ENCODE results near the gene NEUROG1.

NEUROG1 gene

DNA sequence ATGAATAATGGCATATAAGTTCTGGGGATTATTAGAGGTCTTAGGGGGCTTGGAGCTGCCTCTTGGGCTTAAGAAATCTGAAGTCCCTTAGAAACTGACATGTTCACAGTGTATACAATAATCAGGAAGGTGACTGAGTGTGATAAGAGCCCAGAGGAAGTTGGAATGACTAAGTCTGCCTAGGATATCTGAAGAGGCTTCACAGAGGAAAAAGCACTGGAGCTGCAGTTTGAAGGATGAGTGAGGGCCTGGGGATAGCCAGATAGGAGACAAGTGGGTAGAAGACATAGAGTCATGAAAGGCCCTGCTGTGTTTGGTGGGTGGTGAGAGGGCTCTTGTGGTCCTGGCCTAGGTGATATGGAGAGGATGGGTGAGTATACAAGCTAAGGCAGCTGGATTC, 8.8 kb downstream of the NEUROG1 start:
- TF ChIP-seq, protein P1, sequence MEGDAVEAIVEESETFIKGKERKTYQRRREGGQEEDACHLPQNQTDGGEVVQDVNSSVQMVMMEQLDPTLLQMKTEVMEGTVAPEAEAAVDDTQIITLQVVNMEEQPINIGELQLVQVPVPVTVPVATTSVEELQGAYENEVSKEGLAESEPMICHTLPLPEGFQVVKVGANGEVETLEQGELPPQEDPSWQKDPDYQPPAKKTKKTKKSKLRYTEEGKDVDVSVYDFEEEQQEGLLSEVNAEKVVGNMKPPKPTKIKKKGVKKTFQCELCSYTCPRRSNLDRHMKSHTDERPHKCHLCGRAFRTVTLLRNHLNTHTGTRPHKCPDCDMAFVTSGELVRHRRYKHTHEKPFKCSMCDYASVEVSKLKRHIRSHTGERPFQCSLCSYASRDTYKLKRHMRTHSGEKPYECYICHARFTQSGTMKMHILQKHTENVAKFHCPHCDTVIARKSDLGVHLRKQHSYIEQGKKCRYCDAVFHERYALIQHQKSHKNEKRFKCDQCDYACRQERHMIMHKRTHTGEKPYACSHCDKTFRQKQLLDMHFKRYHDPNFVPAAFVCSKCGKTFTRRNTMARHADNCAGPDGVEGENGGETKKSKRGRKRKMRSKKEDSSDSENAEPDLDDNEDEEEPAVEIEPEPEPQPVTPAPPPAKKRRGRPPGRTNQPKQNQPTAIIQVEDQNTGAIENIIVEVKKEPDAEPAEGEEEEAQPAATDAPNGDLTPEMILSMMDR (IDR thresholded peaks at IDR 0.05; ENCODE audit: insufficient read depth, low read depth, low read length, missing control alignments): no peak
- no peak for DNase-seq (ENCODE audit: low read depth)
- H3K4me3 ChIP-seq (ENCODE audit: low read length): no peak overlapping the region

DNA sequence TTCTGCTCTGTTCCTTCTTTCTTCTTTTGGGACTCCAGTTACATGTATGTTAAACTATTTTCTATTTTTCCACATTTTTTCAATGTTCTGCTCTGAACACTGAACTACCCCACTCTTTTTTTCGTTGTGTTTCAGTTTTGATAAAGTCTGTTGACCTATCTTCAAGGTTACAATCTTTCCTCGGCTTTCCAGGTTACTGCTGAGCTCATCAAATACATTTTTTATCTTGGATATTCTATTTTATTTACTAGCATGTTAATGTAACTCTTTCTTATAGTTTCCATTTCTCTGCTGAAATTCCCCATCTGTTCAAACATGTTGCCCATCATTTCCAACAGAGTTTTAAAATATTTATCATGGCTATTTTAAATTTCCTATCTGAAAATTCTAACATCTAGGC, 13.8 kb downstream of the NEUROG1 start:
- no peak overlapping the region for H3K4me3 ChIP-seq (ENCODE audit: low read length)
- TF ChIP-seq, protein P1 (IDR thresholded peaks at IDR 0.05; ENCODE audit: insufficient read depth, low read depth, low read length, missing control alignments): no peak
- DNase-seq (ENCODE audit: low read depth): no peak

DNA sequence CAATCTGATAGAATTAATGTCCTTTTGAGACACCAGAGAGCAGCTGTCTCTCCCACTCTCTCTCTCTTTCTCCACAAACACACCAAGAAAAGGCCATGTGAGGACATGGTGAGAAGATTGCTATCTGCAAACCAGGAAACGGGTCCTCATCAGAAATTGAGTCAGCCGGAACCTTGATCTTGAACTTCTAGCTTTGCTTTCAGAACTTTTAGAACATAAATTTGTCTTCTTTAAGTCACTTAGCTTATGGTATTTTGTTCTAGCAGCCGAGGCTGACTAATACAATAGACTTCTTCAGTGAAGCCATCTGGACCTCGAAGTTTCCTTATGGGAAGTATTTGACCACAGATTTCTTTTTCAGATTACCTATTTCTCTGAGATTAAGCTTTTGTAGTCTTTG, 18.1 kb downstream of the NEUROG1 start:
- TF ChIP-seq, protein P1 (IDR thresholded peaks at IDR 0.05; ENCODE audit: insufficient read depth, low read depth, low read length, missing control alignments): no peak
- DNase-seq (ENCODE audit: low read depth): no peak
- H3K4me3 ChIP-seq (ENCODE audit: low read length): no peak overlapping the region

DNA sequence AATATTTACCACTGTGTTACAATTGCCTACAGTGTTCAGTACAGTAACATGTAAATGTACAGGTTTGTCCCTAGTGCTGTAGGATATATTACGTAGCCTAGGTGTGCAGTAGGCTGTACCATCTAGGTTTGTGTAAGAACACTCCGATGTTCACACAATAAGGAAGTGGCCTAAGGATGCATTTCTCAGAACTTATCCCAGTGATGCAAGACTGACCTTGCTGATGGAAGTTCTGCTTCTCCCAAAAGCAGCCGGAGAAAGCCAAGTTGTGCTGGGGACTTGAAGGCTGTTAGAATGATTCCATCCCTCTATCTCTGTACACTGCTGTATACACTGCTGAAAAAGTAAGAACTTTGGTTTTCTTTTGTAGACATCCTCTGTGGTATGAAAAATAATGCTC, 21.6 kb downstream of the NEUROG1 start:
- DNase-seq (ENCODE audit: low read depth): no peak
- TF ChIP-seq, protein P1 (IDR thresholded peaks at IDR 0.05; ENCODE audit: insufficient read depth, low read depth, low read length, missing control alignments): no peak
- no peak overlapping the region for H3K4me3 ChIP-seq (ENCODE audit: low read length)

DNA sequence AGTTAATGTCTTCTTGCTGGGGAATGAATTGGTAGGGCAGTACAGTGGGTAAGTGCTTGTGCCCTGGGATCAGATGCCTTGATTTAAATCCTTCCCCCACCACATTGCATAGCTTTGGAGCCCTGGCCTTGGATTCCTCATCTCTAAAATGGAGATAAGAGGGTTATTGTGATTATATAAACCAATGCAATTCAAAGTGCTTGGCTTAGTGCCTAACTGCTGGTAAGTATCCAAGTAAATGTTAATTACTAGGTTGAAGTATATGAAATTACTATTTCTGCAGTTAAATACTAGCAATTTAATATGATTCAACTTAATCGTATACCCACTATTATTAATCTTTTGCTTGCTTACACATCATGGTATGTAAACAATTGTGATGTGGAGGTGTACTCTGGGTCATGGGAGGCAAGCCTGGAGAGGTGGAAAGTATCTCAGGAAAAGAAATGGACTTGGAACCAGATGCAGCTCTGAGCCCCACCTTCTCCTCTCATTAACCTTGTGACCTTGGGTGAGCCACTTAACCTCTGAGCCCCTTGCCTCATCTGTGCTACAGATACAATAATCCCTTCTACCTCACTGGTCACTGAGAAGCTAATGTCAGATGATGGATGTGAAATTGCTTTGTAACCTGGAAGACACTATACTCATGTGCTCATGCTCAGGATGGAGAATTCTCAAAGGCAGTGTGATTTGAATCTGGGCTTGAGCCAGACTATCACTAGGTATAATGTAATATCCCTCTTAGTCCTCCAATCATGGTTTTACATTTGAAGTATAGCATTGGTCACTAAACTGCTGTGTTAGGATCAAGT, 23.8 kb downstream of the NEUROG1 start:
- no peak overlapping the region for H3K4me3 ChIP-seq (ENCODE audit: low read length)
- DNase-seq (ENCODE audit: low read depth): no peak

DNA sequence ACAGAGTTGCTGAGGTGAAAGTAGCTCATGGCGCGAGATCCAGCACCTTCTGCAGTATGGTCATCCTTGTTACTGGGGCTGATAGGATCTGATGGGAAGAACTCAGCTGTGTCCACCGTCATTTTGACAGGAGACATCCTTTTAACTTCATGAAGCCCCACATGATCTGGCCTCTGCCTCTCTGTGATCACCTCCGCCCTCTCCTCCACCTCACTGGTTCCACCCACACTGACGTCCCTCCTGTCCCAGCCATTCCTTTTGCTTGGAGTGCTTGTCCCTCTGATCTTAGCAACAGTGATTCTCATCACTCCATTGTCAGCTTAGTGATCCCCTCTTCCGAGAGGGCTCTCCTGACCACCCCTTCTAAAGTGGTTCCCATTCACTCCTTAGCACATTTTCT, 25.8 kb downstream of the NEUROG1 start:
- H3K4me3 ChIP-seq (ENCODE audit: low read length): no peak overlapping the region
- TF ChIP-seq, protein P1 (IDR thresholded peaks at IDR 0.05; ENCODE audit: insufficient read depth, low read depth, low read length, missing control alignments): no peak
- DNase-seq (ENCODE audit: low read depth): no peak

More for the DNA sequence above, 23.8 kb downstream of the NEUROG1 start:
- TF ChIP-seq, protein P1 (IDR thresholded peaks at IDR 0.05; ENCODE audit: insufficient read depth, low read depth, low read length, missing control alignments): no peak

DNA sequence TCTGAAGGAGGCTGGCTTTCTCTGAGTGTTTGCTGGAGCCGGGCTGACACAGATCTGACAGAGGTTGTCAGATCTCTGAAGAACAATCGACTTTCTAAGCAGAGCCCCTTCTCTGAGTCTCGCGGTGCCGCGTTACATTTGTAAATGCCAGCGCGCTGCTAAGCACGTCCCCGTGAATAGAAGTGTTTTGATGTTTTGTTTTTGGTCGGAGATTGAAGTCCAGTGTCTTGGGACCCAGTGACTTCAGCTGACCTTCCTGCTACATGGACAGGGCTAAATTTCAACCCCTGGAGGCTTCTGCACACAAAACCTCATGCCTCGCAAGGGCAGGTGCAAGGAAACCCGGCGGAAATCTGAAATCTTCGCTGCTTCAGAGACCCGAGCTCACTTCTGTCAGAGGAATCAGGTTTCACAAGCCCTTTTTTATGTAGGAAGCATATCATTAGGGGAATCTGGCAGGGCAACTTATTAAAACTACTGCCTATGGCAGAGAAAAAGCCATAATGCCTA, 27.2 kb downstream of the NEUROG1 start:
- H3K4me3 ChIP-seq (ENCODE audit: low read length): no peak overlapping the region
- TF ChIP-seq, protein P1 (IDR thresholded peaks at IDR 0.05; ENCODE audit: insufficient read depth, low read depth, low read length, missing control alignments): no peak
- no peak for DNase-seq (ENCODE audit: low read depth)

Data from epithelial cell of esophagus (primary cell).